DMS153 (cell line): ENCODE measurements around the gene ACVR2B.
"Not testable (repeated sequence)": the region's sequence is repeated elsewhere in the genome, so short reads cannot be mapped to it uniquely, and the experiment has no call there.

Experiments used
- DNase-seq: peaks from one replicate; lab custom pipeline; 2025; lab: John Stamatoyannopoulos, UW

Gene ACVR2B

GRCh38 chr3:38453075-38453912 is at the start of gene ACVR2B:
TSS of gene ACVR2B (plus strand) at chr3:38453890. CDS start at chr3:38454323, 433 bp downstream.
- no peak for DNase-seq

- no peak for DNase-seq
These were observed 49.4 kb upstream of the ACVR2B start for GRCh38 chr3:38404286-38404685.

DNA sequence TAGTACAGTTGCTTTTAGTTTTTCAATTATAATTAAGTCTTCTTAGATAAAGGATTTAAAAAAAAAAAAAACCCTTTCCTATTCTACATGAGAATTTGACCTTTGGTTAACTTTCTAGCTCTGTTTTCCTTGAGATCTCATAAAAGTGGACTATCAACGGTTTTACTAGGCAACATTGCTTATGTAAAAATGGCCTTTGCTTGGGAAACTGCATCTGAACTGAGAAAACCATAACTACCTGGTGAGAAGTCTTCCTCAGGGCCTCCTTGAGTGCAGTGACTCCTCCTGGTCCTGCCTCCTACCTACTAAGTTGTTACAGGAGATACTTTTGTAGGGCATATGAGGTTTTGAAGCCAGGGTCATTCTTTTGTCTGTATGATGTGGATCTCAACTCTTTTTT is 42.1 kb upstream of the ACVR2B start:
- no peak for DNase-seq

DNA sequence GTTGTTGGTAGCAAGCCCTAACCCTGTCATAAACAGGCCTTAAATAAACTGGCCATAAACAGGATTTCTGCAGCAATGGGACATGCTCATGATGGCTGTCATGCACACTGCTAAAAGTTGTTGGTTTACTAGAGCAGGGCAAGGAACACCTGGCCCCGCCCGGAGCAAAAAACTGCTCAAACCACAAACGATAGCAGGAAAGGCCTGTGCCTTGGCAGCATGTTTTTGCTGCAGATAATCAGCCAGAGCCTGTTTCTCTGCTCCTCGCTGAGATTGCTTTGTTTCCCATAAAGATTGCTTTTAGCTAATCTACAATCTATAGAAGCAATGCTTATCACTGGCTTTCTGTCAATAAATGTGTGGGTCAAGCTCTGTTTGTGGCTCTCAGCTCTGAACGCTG is 32.9 kb upstream of the ACVR2B start:
- DNase-seq = not testable (repeated sequence)

DNA sequence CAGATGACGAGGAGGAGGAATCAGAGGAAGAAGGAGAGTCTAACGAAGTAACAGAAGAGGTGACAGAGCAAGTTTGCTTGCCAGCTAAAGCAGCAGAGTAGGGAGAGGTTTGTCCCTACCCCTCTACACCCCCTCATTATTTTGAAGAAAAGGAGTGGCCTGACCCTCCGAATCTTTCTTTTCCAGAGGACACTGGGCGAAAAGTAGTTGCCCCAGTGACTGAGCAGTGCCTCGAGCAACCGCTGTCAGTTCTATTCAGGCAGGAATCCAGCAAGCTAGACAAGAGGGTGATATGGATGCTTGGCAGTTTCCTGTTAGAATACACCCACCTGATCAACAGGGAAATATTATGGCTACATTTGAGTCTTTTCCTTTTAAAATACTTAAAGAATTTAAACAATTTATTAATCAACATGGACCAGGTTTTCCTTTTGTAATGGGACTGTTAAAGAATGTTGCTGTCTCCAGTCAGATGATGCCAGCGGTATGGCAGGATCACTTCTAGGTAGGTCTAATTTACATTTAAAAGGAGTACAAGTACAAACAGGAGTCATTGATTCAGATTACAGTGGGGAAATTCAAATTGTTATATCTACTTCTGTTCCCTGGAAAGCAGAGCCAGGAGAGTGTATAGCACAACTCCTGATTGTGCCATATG is 31.9 kb upstream of the ACVR2B start:
- DNase-seq = no peak

DNA sequence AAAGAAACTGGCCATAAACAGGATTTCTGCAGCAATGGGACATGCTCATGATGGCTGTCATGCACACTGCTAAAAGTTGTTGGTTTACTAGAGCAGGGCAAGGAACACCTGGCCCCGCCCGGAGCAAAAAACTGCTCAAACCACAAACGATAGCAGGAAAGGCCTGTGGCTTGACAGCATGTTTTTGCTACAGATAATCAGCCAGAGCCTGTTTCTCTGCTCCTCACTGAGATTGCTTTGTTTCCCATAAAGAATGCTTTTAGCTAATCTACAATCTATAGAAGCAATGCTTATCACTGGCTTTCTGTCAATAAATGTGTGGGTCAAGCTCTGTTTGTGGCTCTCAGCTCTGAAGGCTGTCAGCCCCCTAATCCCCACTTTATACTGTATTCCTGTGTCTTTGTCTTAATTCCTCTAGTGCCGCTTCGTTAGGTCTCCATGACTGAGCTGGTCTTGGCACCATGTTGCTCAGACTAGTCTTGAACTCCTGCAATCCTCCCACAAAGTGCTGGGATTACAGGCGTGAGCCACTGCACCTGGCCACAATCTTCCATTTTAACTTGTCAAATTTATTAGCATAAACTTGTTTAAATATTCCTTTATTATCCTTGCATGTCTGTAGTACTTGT is 26.8 kb upstream of the ACVR2B start:
- DNase-seq = not testable (repeated sequence)

GRCh38 chr3:38432871-38433658 is 20.6 kb upstream of the ACVR2B start:
- not testable (repeated sequence) for DNase-seq

GRCh38 chr3:38433661-38434060 is 20.0 kb upstream of the ACVR2B start:
- not testable (repeated sequence) for DNase-seq

DNA sequence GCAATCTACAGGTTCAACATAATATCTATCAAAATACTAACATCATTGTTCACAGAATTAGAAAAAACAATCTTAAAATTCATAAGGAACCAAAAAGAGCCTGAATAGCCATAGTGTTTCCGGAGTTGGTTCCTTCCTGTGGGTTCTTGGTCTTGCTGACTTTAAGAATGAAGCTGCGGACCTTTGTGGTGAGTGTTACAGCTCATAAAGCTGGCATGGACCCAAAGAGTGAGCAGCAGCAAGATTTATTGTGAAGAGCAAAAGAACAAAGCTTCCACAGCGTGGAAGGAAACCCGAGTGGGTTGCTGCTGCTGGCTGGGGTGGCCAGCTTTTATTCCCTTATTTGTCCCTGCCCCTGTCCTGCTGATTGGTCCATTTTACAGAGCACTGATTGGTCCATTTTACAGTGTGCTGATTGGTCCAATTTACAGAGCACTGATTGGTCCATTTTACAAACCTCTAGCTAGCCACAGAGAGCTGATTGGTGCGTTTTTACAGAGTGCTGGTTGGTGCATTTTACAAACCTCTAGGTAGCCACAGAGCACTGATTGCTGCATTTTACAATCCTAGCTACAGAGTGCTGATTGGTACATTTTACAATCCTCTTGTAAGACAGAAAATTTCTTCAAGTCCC is 15.1 kb upstream of the ACVR2B start:
- not testable (repeated sequence) for DNase-seq

- not testable (repeated sequence) for DNase-seq
These were observed 10.5 kb upstream of the ACVR2B start for GRCh38 chr3:38443205-38443604.

- no peak for DNase-seq
These were observed 7.5 kb upstream of the ACVR2B start for GRCh38 chr3:38446085-38446686.

DNA sequence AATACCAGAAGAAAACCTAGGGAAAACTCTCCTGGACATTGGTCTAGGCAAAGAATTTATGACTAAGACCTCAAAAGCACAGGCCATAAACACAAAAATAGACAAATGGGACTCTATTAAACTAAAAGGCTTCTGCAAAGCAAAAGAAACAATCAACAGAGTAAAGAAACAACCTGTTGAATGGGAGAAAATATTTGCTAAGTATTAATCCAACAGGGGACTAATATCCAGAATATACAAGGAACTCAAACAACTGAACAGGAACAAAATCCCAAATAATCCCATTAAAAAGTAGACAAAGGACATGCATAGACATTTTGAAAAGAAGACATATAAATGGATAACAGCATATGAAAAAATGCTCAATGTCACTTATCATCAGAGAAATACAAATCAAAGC is 6.9 kb upstream of the ACVR2B start:
- no peak for DNase-seq

DNA sequence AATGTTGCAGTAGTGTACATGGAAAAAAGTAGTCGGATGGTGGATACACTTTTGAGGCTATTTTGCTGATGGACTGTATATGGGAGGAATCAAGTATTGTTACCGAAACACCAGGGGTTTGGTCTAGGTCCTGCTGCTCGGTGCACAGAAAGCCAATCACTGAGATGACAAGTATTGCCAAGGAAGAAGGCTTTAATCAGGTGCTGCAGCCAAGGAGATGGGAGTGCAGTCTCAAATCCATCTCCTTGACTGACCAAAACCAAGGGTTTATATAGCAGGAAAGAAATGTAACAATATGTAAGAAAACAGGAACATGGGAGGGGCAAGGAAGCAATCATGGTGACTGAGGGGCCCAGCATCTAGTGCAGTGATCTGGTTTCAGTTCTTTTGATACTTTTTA is 2.8 kb upstream of the ACVR2B start:
- DNase-seq = no peak

- DNase-seq = no peak
These were observed 155 bp downstream of the ACVR2B start for GRCh38 chr3:38453913-38454177.

DNA sequence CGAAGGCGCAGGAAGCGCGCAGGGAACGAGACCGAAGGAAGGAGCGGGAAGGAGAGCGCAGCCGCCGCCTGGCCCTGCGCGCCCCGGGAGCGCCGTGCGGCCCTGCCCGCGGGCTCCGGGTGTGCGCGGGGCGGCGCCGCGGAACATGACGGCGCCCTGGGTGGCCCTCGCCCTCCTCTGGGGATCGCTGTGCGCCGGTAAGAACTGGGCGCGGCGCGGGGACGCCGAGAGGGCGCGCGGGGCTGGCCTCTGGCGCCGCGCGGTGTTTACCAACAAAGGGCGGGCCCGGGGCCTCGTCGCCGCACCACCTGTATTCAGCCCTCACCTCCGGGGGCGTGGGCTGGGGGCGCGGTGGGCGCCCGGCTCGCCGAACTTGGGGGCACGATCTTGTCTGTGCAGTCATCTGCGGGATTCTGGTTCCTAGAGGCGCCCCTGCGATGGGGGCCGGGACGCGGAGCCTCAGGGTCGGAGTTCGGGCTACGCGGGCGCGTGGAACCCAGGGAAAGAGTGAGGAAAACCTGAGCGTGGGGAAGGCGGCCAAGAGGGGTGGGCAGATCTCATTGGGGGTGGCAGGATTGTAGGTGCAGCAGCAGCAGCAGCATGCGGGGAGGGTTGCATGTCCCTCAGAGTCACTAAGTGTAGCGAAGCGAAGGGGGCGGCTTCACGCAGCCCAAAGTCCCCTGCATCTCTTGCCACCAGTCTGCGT is 641 bp downstream of the ACVR2B start:
- DNase-seq = no peak

- peak; percentile 56 for DNase-seq
These were observed 1.4 kb downstream of the ACVR2B start for GRCh38 chr3:38454884-38455638.

- DNase-seq = no peak
These were observed 2.1 kb downstream of the ACVR2B start for GRCh38 chr3:38455639-38456430.

GRCh38 chr3:38457111-38458003 is 3.7 kb downstream of the ACVR2B start:
- DNase-seq = no peak
